Stomach (tissue), 9 donors: ENCODE results near the gene DGKD. TPM values are rescaled to one million over a fixed set of nuclear protein-coding genes. Genes with fewer than 3 reads are reported as not detected.
A peak's percentile ranks its signal among the peaks of the same experiment; 100 is the strongest.

Source experiments
- DNase-seq, 2 donors: peaks; one replicate each; pipeline versions ENCODE4 v3.0.0 to v3.0.0-alpha.2; 2013 to 2019
- H3K27ac ChIP-seq, 5 donors: fragments of 200-600 bp in 4 of 5; sonication (generic) in 4 of 5; one replicate each; pipeline ENCODE4 v1.5.1; 2013 to 2019; ENCODE audit warnings: mild to moderate bottlenecking in 1 of 5, moderate library complexity in 1 of 5
- H3K27me3 ChIP-seq, 3 donors: fragments of 200-600 bp; sonication (generic); one replicate each; pipeline ENCODE4 v1.5.1; 2017 to 2019; ENCODE audit warnings: mixed run types in 1 of 3
- H3K36me3 ChIP-seq, 4 donors: fragments of 200-600 bp; sonication (generic); 1 replicate in 3 of 4; 2 replicates in 1 of 4; pipeline ENCODE4 v1.5.1; 2016 to 2019
- H3K4me1 ChIP-seq, 4 donors: fragments of 200-600 bp; sonication (generic); one replicate each; pipeline ENCODE4 v1.5.1; 2016 to 2019
- H3K4me3 ChIP-seq, 4 donors: fragments of 200-600 bp; sonication (generic) in 3 of 4; one replicate each; pipeline ENCODE4 v1.5.1; 2016 to 2019; ENCODE audit warnings: mild to moderate bottlenecking in 1 of 4
- H3K9me3 ChIP-seq, 4 donors: fragments of 200-600 bp; sonication (generic); one replicate each; pipeline ENCODE4 v1.5.1; 2016 to 2019
- CTCF ChIP-seq, 7 experiments: fragments of 450-650 bp in 4 of 7; fragments of 200-600 bp in 3 of 7; sonication (generic) in 3 of 7; IDR thresholded peaks; one replicate each; pipeline ENCODE4 v1.5.1; 2016 to 2019; ENCODE audit warnings: antibody characterized with exemption in 7 of 7, control low read depth in 2 of 7, mild to moderate bottlenecking in 1 of 7
- EP300 ChIP-seq: sonication (generic); formaldehyde crosslinking; IDR thresholded peaks from one replicate; pipeline ENCODE4 v1.6.1; 2017; ENCODE audit warnings: antibody characterized with exemption
- POLR2A ChIP-seq, 4 donors: fragments of 450-650 bp; IDR thresholded peaks; one replicate each; pipeline ENCODE4 v1.6.1; 2016; ENCODE audit warnings: antibody characterized with exemption in 4 of 4, control low read depth in 2 of 4, mild to moderate bottlenecking in 1 of 4, moderate library complexity in 1 of 4
- POLR2AphosphoS5 ChIP-seq, 3 donors: sonication (generic); formaldehyde crosslinking; IDR thresholded peaks; one replicate each; pipeline ENCODE4 v1.6.1; 2016; ENCODE audit warnings: antibody characterized with exemption in 3 of 3
- WGBS, 5 donors: extraction: QIAGEN DNeasy Blood & Tissue Kit in 3 of 5; methylation state at CpG; one replicate each; pipeline versions ENCODE4 v1.1.5 to v1.1.7; 2013 to 2018; 5-methylcytosine and 5-hydroxymethylcytosine counted together
- intact Hi-C: fragments of 100-400 bp; cut with DNase I; formaldehyde crosslinking; loops from one replicate; pipeline ENCODE4 v1.15.1; 2023; ENCODE audit warnings: low total_unique reads
- polyA plus RNA-seq, 3 donors: library from polyadenylated mRNA; stranded (reverse); fragments of 200-250 nt; gene quantifications; one replicate each; pipeline ENCODE4 v1.2.3, GENCODE V29; 2013
- total RNA-seq, 5 donors: library from RNA; depleted of rRNA; stranded (reverse); fragments of >200 nt; gene quantifications; one replicate each; pipeline versions ENCODE4 v1.1.0 to v1.2.3, GENCODE V29; 2014 to 2016
- donor health status: healthy with polysubstance abuse.
- donor health status: Bipolar disorder and iron deficiency.
- donor health status: healthy.

The DGKD gene
- total and polyA plus RNA-seq, 8 donors = 21.9 to 471 (median 202) TPM

- H3K4me3 ChIP-seq = no peak overlapping the region
- peaks cover 90 to 100% (median 100%) of the 10 kb centered on the region in 4 donors for H3K36me3 ChIP-seq
- H3K4me1 ChIP-seq = peaks cover 9 to 48% (median 21%) of the 10 kb centered on the region in 4 donors
- intact Hi-C loops = no loop called here
- H3K9me3 ChIP-seq = no peaks in the 10 kb centered on the region
- 91 to 98% (median 93%) methylated on average over 20 of the region's 20 CpGs for WGBS, 5 donors
- H3K27ac ChIP-seq = peak overlapping the region in 1 of 5 donors; percentile 32
- DNase-seq = no peak
- H3K27me3 ChIP-seq = no peaks in the 10 kb centered on the region
- TF ChIP-seq POLR2A (IDR thresholded peaks at IDR 0.05) (no peak), EP300 (no peak), POLR2AphosphoS5 (IDR thresholded peaks at IDR 0.05) (no peak), CTCF (IDR thresholded peaks at IDR 0.05) (no peak)
These were observed 103.8 kb downstream of the DGKD start for GRCh38 chr2:233458031-233458610.

DNA sequence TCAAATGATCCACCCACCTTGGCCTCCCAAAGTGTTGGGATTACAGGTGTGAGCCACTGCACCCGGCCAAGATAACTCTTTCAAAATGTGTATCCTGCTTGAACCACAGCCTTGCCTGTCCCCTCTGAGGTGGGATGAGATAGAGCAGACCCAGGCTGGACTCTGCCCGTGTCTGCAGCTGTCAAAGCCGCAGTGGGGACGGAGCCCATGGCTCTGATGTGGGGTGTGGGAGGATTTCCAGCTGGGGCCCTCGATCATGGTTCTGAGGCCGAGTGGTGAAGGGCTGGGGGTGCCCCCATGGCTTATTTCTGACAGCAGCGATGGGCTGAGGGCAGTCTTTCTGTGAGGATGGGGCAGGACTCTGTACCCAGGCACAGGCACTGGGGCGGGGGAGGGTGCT is 104.5 kb downstream of the DGKD start:
- Histone ChIP-seq H3K9me3 (no peaks in the 10 kb centered on the region), H3K4me1 (peaks cover 9 to 48% (median 21%) of the 10 kb centered on the region in 4 donors), H3K36me3 (peaks cover 89 to 100% (median 100%) of the 10 kb centered on the region in 4 donors), H3K27me3 (no peaks in the 10 kb centered on the region), H3K4me3 (no peak overlapping the region), H3K27ac (peak overlapping the region in 4 of 5 donors; percentile 27 to 36 (median 33))
- WGBS, 5 donors = 87 to 93% (median 90%) methylated on average over 7 to 8 of the region's 8 CpGs
- no peak for DNase-seq
- intact Hi-C loops = no loop called here
- no peak for TF ChIP-seq POLR2A (IDR thresholded peaks at IDR 0.05)
- no peak for TF ChIP-seq EP300
- TF ChIP-seq CTCF (IDR thresholded peaks at IDR 0.05) = no peak
- no peak for TF ChIP-seq POLR2AphosphoS5 (IDR thresholded peaks at IDR 0.05)

DNA sequence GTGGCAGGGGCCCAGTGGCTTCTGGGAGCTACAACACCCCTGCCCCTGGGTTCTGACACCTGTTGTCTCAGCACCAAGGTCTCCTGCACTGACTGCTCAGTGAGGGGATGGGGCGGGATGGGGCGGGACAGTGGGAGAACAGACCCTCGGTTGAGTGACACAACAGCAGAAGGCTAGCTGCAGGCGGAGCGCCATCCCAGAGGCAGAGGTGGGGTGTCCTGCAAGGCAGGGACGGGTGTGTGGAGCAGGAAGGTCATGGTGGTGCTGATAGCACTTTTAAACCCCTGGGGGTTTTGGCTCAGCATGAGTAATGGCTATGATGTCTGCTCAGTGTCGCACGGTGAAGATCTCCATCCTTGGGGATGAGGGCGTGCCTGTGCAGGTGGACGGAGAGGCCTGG is 105.1 kb downstream of the DGKD start:
- peaks cover 9 to 50% (median 23%) of the 10 kb centered on the region in 4 donors for H3K4me1 ChIP-seq
- WGBS, 5 donors = 87 to 92% (median 88%) methylated on average over 10 of the region's 10 CpGs
- intact Hi-C loops = no loop called here
- no peaks in the 10 kb centered on the region for H3K27me3 ChIP-seq
- H3K36me3 ChIP-seq = peaks cover 88 to 100% (median 100%) of the 10 kb centered on the region in 4 donors
- no peak overlapping the region for H3K4me3 ChIP-seq
- no peaks in the 10 kb centered on the region for H3K9me3 ChIP-seq
- peak overlapping the region in 4 of 5 donors; percentile 12 to 34 (median 30) for H3K27ac ChIP-seq
- TF ChIP-seq POLR2AphosphoS5 (IDR thresholded peaks at IDR 0.05) = no peak
- TF ChIP-seq EP300 = no peak
- TF ChIP-seq POLR2A (IDR thresholded peaks at IDR 0.05) = no peak
- TF ChIP-seq CTCF (IDR thresholded peaks at IDR 0.05) = no peak
- DNase-seq = no peak

DNA sequence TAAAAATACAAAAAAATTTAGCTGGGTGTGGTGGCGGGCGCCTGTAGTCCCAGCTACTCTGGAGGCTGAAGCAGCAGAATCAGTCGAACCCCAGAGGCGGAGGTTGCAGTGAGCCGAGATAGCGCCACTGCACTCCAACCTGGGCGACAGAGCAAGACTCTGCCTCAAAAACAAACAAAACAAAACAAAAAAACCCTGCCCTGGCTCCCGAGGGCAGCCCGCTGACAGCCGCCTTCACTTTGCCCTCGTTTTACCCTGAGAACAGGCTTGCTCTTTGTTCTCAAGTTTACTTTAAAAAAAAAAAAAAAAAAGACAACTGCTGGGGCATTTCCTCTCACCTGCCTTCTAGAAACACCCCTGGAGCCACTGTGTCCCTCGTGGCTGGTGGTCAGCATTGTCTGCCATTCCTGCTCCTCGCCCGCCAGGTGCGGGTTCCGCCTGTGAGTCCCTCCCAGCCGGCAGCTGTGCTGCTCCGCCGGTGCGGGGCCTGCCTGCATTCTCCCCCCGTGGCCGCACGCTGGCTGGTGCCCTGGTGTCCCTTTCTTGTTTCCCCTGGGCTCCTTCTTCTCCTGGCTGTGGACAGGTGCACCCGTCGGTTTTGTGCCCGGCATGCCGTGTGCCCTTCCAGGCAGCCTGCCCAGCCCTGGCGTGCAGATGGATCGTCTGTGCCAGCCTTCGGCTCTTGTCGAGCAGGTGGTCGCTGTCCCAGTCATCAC is 106.6 kb downstream of the DGKD start:
- DNase-seq = peak; percentile 74 to 81
- H3K36me3 ChIP-seq = peaks cover 83 to 100% (median 100%) of the 10 kb centered on the region in 4 donors
- TF ChIP-seq POLR2AphosphoS5 (IDR thresholded peaks at IDR 0.05) (peak in 1 of 3 donors; percentile 5), CTCF (IDR thresholded peaks at IDR 0.05) (no peak)
- WGBS, 5 donors = 38 to 69% (median 42%) methylated on average over 32 of the region's 32 CpGs
- intact Hi-C loops = no loop called here
- H3K9me3 ChIP-seq = no peaks in the 10 kb centered on the region
- H3K4me1 ChIP-seq = peaks cover 9 to 50% (median 24%) of the 10 kb centered on the region in 4 donors
- peak overlapping the region; percentile 66 to 90 (median 79) for H3K27ac ChIP-seq
- H3K4me3 ChIP-seq = no peak overlapping the region
- H3K27me3 ChIP-seq = no peaks in the 10 kb centered on the region
